Nephron (organoid): ENCODE results near the gene SLC39A1.
A peak's percentile ranks its signal among the peaks of the same experiment; 100 is the strongest.
"Not testable (repeated sequence)": the region's sequence is repeated elsewhere in the genome, so short reads cannot be mapped to it uniquely, and the experiment has no call there.

Source experiments
- H3K27ac Mint-ChIP-seq, 3 experiments: 2 replicates each; pipeline ENCODE4 v1.8.0; 2020; ENCODE audit warnings: mixed read lengths in 3 of 3, mild to moderate bottlenecking in 2 of 3, moderate library complexity in 1 of 3
- H3K27me3 Mint-ChIP-seq: 2 replicates; pipeline ENCODE4 v1.8.0; 2021; ENCODE audit warnings: low read depth, mild to moderate bottlenecking, moderate library complexity, mixed read lengths
- H3K36me3 Mint-ChIP-seq: 2 replicates; pipeline ENCODE4 v1.8.0; 2020; ENCODE audit warnings: low read depth, mixed read lengths
- H3K4me1 Mint-ChIP-seq: 2 replicates; pipeline ENCODE4 v1.8.0; 2020; ENCODE audit warnings: mixed read lengths
- H3K4me3 Mint-ChIP-seq, 3 experiments: 2 replicates each; pipeline ENCODE4 v1.8.0; 2020; ENCODE audit warnings: mild to moderate bottlenecking in 3 of 3, mixed read lengths in 3 of 3, moderate library complexity in 2 of 3
- H3K9me3 Mint-ChIP-seq: 2 replicates; pipeline ENCODE4 v1.8.0; 2020; ENCODE audit warnings: mixed read lengths
- CTCF ChIP-seq, 3 experiments: fragments of 200-600 bp; sonication (generic); IDR thresholded peaks; one replicate each; pipeline ENCODE4 v1.5.0; 2021; ENCODE audit warnings: antibody characterized with exemption in 3 of 3; ENCODE audit not compliant: unreplicated experiment in 3 of 3

SLC39A1 gene

GRCh38 chr1:153963030-153963849, at the start of gene SLC39A1:
Gene SLC39A1 (minus strand): TSS chr1:153963537. CDS start chr1:153962715, 822 bp downstream.
- Mint-ChIP-seq H3K36me3 (peaks cover 14% of the 10 kb centered on the region), H3K27me3 (no peaks in the 10 kb centered on the region), H3K27ac (peak within 1 kb of the TSS; percentile 77 to 98 (median 94)), H3K4me3 (peak within 1 kb of the TSS; percentile 85 to 92 (median 86)), H3K9me3 (no peaks in the 10 kb centered on the region), H3K4me1 (peaks cover 52% of the 10 kb centered on the region)
- TF ChIP-seq CTCF (IDR thresholded peaks at IDR 0.05; ENCODE audit: unreplicated experiment in 3 of 3) = no peak

GRCh38 chr1:154012543-154012942, 49.2 kb upstream of the SLC39A1 start:
- not testable (repeated sequence) for H3K9me3 Mint-ChIP-seq, H3K27me3 Mint-ChIP-seq, H3K27ac Mint-ChIP-seq, H3K36me3 Mint-ChIP-seq, H3K4me3 Mint-ChIP-seq, H3K4me1 Mint-ChIP-seq

GRCh38 chr1:154012129-154012528, 48.8 kb upstream of the SLC39A1 start:
- no peak overlapping the region for H3K27ac Mint-ChIP-seq
- no peaks in the 10 kb centered on the region for H3K9me3 Mint-ChIP-seq
- no peak overlapping the region for H3K4me3 Mint-ChIP-seq
- no peaks in the 10 kb centered on the region for H3K36me3 Mint-ChIP-seq
- H3K4me1 Mint-ChIP-seq = no peaks in the 10 kb centered on the region
- TF ChIP-seq CTCF (IDR thresholded peaks at IDR 0.05; ENCODE audit: unreplicated experiment in 3 of 3) = no peak
- H3K27me3 Mint-ChIP-seq = no peaks in the 10 kb centered on the region

GRCh38 chr1:154006136-154006535, 42.8 kb upstream of the SLC39A1 start:
- Mint-ChIP-seq H3K27me3 (no peaks in the 10 kb centered on the region), H3K27ac (no peak overlapping the region), H3K36me3 (no peaks in the 10 kb centered on the region), H3K4me1 (no peaks in the 10 kb centered on the region), H3K4me3 (no peak overlapping the region), H3K9me3 (no peaks in the 10 kb centered on the region)
- TF ChIP-seq CTCF (IDR thresholded peaks at IDR 0.05; ENCODE audit: unreplicated experiment in 3 of 3) = no peak

GRCh38 chr1:154000420-154000819, 37.1 kb upstream of the SLC39A1 start:
- no peak overlapping the region for H3K27ac Mint-ChIP-seq
- H3K9me3 Mint-ChIP-seq = no peaks in the 10 kb centered on the region
- no peak overlapping the region for H3K4me3 Mint-ChIP-seq
- peaks cover 2% of the 10 kb centered on the region for H3K4me1 Mint-ChIP-seq
- no peak for TF ChIP-seq CTCF (IDR thresholded peaks at IDR 0.05; ENCODE audit: unreplicated experiment in 3 of 3)
- peaks cover 4% of the 10 kb centered on the region for H3K36me3 Mint-ChIP-seq
- no peaks in the 10 kb centered on the region for H3K27me3 Mint-ChIP-seq

GRCh38 chr1:153996882-153997281, 33.5 kb upstream of the SLC39A1 start:
- not testable (repeated sequence) for H3K27ac Mint-ChIP-seq, H3K9me3 Mint-ChIP-seq, H3K27me3 Mint-ChIP-seq

GRCh38 chr1:153995640-153996039, 32.3 kb upstream of the SLC39A1 start:
- H3K36me3 Mint-ChIP-seq = peaks cover 34% of the 10 kb centered on the region
- no peak overlapping the region for H3K27ac Mint-ChIP-seq
- no peaks in the 10 kb centered on the region for H3K9me3 Mint-ChIP-seq
- peaks cover 24% of the 10 kb centered on the region for H3K4me1 Mint-ChIP-seq
- peak overlapping the region in 1 of 3 experiments; percentile 65 for H3K4me3 Mint-ChIP-seq
- H3K27me3 Mint-ChIP-seq = no peaks in the 10 kb centered on the region
- TF ChIP-seq CTCF (IDR thresholded peaks at IDR 0.05; ENCODE audit: unreplicated experiment in 3 of 3) = no peak

More at GRCh38 chr1:153996882-153997281, 33.5 kb upstream of the SLC39A1 start:
- not testable (repeated sequence) for H3K4me3 Mint-ChIP-seq
- Mint-ChIP-seq H3K4me1 (peaks cover 13% of the 10 kb centered on the region), H3K36me3 (peaks cover 25% of the 10 kb centered on the region)
